ENCODE results near the gene TMEM120B. TPM values are rescaled to one million over a fixed set of nuclear protein-coding genes. Genes with fewer than 3 reads are reported as not detected.
"Not testable (repeated sequence)": the region's sequence is repeated elsewhere in the genome, so short reads cannot be mapped to it uniquely, and the experiment has no call there.

The TMEM120B gene
- total RNA-seq, 1 donor from 2014 or later, result 9.7 TPM

DNA sequence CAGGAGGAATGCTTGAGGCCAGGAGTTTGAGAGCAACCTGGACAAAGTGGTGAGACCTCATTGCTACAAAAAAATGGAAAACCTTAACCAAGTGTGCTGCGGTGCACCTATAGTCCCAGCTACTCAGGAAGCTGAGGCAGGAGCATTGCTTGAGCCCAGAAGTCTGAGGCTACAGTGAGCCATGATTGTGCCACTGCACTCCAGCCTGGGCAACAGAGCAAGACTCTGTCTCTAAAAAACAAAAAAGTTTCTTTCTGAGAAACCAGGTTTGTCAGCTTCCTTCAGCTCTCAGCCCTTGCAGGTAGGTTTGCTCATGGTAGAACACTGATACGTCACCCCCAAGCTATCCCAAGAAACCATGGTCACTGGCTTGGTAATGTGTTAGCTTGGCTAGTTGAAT, 23.1 kb upstream of the TMEM120B start:
- no peaks in the 10 kb centered on the region for H3K9me3 ChIP-seq
- H3K36me3 ChIP-seq, result no peaks in the 10 kb centered on the region
- TF ChIP-seq, protein P1, sequence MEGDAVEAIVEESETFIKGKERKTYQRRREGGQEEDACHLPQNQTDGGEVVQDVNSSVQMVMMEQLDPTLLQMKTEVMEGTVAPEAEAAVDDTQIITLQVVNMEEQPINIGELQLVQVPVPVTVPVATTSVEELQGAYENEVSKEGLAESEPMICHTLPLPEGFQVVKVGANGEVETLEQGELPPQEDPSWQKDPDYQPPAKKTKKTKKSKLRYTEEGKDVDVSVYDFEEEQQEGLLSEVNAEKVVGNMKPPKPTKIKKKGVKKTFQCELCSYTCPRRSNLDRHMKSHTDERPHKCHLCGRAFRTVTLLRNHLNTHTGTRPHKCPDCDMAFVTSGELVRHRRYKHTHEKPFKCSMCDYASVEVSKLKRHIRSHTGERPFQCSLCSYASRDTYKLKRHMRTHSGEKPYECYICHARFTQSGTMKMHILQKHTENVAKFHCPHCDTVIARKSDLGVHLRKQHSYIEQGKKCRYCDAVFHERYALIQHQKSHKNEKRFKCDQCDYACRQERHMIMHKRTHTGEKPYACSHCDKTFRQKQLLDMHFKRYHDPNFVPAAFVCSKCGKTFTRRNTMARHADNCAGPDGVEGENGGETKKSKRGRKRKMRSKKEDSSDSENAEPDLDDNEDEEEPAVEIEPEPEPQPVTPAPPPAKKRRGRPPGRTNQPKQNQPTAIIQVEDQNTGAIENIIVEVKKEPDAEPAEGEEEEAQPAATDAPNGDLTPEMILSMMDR (IDR thresholded peaks at IDR 0.05), result no peak
- no peak for DNase-seq (ENCODE audit: low spot score in 2 of 2)
- H3K4me3 ChIP-seq, result no peak overlapping the region
- no peaks in the 10 kb centered on the region for H3K27me3 ChIP-seq
- intact Hi-C loops (cut with DNase I), result loop anchor here (5.0 kb wide), 1 partner anchor 198 kb away; the partner anchor contains the start of gene PSMD9
- H3K4me1 ChIP-seq, result peaks cover 0 to 7% of the 10 kb centered on the region in 2 donors
- no peak overlapping the region for H3K27ac ChIP-seq

DNA sequence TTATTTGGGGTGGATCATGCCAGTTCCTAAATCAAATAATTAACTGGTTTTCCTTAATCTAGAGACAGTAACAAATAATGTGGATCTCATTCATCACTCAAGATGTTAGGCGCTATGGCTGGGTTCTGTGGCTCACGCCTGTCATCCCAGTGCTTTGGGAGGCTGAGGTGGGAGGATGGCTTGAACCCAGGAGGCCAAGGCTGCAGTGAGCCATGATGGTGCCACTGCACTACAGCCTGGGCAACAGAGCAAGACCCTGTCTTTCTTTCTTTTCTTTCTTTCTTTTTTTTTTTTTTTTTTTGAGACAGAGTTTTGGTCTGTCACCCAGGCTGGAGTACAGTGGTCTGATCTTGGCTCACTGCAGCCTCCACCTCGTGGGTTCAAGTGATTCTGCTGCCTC, 19.8 kb upstream of the TMEM120B start:
- H3K36me3 ChIP-seq; H3K9me3 ChIP-seq; H3K27me3 ChIP-seq; H3K27ac ChIP-seq; H3K4me1 ChIP-seq; intact Hi-C loops (cut with DNase I); DNase-seq (ENCODE audit: low spot score in 2 of 2); H3K4me3 ChIP-seq: not testable (repeated sequence)

DNA sequence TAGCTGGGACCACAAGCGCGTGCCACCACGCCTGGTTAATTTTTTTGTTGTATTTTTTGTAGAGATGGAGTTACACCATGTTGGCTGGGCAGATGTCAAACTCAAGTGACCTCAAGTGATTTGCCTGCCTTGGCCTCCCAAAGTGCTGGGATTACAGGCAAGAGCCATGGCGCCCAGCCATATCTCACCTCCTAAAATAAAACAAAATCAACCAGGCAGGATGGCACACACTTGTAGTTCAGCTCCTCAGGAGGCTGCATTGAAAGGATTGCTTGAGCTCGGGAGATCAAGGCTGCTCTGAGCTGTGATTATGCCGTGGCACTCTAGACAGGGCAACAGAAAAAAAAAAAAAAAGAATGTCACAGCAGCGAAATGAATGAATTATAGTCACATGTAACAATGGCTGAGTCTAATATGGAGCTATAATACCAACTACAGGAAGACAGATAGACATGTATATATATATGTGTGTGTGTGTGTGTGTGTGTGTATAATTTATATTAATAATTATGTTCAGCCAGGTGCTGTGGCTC, 19.3 kb upstream of the TMEM120B start:
- Histone ChIP-seq H3K4me3 (no peak overlapping the region), H3K4me1 (no peaks in the 10 kb centered on the region), H3K9me3 (no peaks in the 10 kb centered on the region), H3K36me3 (no peaks in the 10 kb centered on the region), H3K27ac (no peak overlapping the region), H3K27me3 (no peaks in the 10 kb centered on the region)
- intact Hi-C loops (cut with DNase I), result no loop called here
- TF ChIP-seq, protein P1 (IDR thresholded peaks at IDR 0.05), result no peak
- DNase-seq (ENCODE audit: low spot score in 2 of 2), result no peak

DNA sequence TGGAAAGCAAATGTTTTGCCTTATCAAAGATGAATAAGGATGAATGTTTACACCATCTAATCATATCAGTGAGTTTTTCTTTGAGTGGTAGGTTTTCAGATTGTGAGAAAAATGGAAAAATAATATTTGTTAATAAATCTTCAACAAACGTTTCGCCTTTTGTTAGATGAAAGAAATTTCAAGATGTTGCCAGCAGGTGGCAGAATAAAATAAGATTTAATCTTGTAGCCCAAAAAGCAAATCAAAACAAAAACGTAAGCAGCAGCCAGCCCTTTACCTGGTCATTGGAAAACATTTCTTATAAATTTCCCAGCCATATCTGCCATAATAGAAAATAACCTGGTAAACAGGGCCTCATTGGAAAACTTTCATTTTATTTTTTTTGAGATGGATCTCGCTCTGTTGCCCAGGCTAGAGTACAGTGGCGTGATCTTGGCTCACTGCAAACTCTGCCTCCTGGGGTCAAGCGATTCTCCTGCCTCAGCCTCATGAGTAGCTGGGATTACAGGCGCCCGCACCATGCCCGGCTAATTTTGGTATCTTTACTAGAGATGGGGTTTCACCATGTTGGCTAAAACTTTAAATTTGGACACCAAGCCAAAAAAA, 15.4 kb upstream of the TMEM120B start:
- H3K4me3 ChIP-seq, result no peak overlapping the region

DNA sequence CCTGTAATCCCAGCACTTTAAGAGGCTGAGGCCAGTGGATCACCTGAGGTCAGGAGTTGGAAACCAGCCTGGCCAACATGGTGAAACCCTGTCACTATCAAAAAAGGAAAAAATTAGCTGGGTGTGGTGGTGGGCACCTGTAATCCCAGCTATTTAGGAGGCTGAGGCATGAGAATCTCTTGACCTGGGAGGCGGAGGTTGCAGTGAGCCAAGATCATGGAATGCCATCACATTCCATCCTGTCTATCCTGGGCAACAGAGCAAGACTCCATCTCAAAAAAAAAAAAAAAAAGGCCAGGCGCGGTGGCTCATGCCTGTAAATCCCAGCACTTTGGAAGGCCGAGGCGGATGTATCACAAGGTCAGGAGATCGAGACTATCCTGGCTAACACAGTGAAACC, 14.7 kb upstream of the TMEM120B start:
- intact Hi-C loops (cut with DNase I), result loop anchor here (1.0 to 2.0 kb wide), 3 partner anchors 75 to 115 kb away; no protein-coding TSS in a partner anchor

More for the DNA sequence above, 15.4 kb upstream of the TMEM120B start:
- intact Hi-C loops (cut with DNase I), result loop anchor here (1.0 to 2.0 kb wide), 3 partner anchors 76 to 116 kb away; no protein-coding TSS in a partner anchor
- Histone ChIP-seq H3K9me3 (no peaks in the 10 kb centered on the region), H3K27me3 (no peaks in the 10 kb centered on the region), H3K27ac (no peak overlapping the region), H3K36me3 (no peaks in the 10 kb centered on the region), H3K4me1 (peaks cover 0 to 9% of the 10 kb centered on the region in 2 donors)
- TF ChIP-seq, protein P1 (IDR thresholded peaks at IDR 0.05), result peak; percentile 32 to 70 (median 55)
- DNase-seq (ENCODE audit: low spot score in 2 of 2), result no peak

DNA sequence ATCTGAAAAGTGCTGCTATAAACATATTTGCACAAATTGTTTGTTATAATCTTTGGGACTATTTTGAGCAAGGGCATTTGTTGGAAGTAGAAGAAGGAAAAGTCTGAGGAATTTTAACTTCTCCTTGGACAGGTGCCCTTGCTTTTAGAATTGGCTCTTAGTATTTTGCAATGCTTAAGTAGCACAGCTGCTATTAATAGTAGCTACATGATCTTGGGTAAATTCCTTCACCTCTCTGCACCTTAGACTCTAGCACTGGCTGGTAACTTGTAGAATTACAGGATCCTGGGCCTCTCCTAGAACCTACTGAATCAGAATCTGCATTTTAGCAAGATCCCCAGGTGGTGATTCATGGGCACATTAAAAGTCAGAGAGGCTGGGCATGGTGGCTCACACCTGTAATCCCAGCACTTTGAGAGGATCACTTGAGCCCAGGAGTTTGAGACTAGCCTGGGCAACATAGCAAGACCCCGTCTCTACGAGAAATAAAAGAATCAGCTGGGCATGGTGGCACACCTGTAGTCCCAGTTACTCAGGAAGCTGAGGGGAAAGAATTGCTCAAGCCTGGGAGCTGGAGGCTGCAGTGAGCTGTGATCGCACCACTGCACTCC, 10.8 kb upstream of the TMEM120B start:
- no peak for DNase-seq (ENCODE audit: low spot score in 2 of 2)
- no peaks in the 10 kb centered on the region for H3K9me3 ChIP-seq
- intact Hi-C loops (cut with DNase I), result no loop called here
- TF ChIP-seq, protein P1 (IDR thresholded peaks at IDR 0.05), result no peak
- no peak overlapping the region for H3K27ac ChIP-seq
- no peaks in the 10 kb centered on the region for H3K27me3 ChIP-seq
- no peaks in the 10 kb centered on the region for H3K36me3 ChIP-seq
- H3K4me1 ChIP-seq, result peaks cover 0 to 9% of the 10 kb centered on the region in 2 donors
- H3K4me3 ChIP-seq, result no peak overlapping the region

More for the DNA sequence above, 14.7 kb upstream of the TMEM120B start:
- not testable (repeated sequence) for H3K9me3 ChIP-seq; H3K4me3 ChIP-seq; H3K27ac ChIP-seq; DNase-seq (ENCODE audit: low spot score in 2 of 2); H3K27me3 ChIP-seq; H3K4me1 ChIP-seq; H3K36me3 ChIP-seq

All from ascending aorta (tissue), 2 donors.